ENCODE measurements around the gene ILRUN. TPM values are rescaled to one million over a fixed set of nuclear protein-coding genes. Genes with fewer than 3 reads are reported as not detected.

The ILRUN gene
- total and polyA plus RNA-seq, 9 of the 15 experiments (the other 6 are each of a cell fraction or from before 2014, with no cell fraction given), result 24.9 to 78.9 (median 53.4) TPM

DNA sequence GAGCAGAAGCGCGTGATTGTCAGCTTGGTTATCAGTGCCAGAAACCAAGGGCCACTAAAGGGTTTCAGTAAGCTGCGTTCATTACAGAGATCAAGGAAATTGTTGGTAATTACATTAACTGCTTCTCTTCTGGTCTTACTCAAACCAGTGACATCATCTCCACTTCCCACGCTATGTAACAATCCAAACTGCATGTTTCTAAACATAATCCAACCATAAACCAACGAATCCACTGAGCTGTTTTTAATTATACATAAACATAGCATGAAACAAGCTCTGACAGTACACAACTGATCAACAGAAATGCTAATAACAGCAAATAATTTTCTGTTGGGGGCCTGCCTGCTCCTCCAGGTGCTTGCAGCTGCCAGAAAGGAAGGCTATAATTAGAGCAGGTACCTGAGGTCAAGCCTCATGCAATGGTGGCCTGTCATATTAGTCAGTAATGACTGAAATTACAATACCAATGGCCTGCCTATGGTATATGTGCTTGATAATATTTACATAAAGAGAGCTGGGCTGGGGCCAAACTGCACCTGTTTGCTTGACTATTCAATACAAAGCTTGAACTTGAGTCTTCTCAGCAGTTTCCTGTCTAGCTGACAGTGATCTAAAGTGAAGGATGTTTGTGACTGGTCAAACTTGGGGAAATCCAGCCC is 40.1 kb downstream of the ILRUN start (continued):
- TF ChIP-seq, protein P1, sequence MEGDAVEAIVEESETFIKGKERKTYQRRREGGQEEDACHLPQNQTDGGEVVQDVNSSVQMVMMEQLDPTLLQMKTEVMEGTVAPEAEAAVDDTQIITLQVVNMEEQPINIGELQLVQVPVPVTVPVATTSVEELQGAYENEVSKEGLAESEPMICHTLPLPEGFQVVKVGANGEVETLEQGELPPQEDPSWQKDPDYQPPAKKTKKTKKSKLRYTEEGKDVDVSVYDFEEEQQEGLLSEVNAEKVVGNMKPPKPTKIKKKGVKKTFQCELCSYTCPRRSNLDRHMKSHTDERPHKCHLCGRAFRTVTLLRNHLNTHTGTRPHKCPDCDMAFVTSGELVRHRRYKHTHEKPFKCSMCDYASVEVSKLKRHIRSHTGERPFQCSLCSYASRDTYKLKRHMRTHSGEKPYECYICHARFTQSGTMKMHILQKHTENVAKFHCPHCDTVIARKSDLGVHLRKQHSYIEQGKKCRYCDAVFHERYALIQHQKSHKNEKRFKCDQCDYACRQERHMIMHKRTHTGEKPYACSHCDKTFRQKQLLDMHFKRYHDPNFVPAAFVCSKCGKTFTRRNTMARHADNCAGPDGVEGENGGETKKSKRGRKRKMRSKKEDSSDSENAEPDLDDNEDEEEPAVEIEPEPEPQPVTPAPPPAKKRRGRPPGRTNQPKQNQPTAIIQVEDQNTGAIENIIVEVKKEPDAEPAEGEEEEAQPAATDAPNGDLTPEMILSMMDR (IDR thresholded peaks at IDR 0.05 in 2 of 3, conservative IDR thresholded peaks at IDR 0.05 in 1 of 3; ENCODE audit: insufficient read depth in 2 of 3, low read depth in 1 of 3, low read length in 3 of 3), result no peak
- TF ChIP-seq HSF4 (CRISPR knock-in tag; IDR thresholded peaks at IDR 0.05; ENCODE audit: borderline replicate concordance) (no peak), ZNF561 (CRISPR knock-in tag; conservative IDR thresholded peaks at IDR 0.05) (no peak), FOXJ3 (CRISPR knock-in tag; IDR thresholded peaks at IDR 0.05) (no peak), CEBPG (CRISPR knock-in tag; IDR thresholded peaks at IDR 0.05) (no peak), CEBPG (tag; conservative IDR thresholded peaks at IDR 0.05 in 1 of 2, IDR thresholded peaks at IDR 0.05 in 1 of 2) (peak in 1 of 2 experiments; percentile 73; a peak in 2 of 4 replicates), GTF2E2 (tag; IDR thresholded peaks at IDR 0.05) (no peak), CBFA2T3 (IDR thresholded peaks at IDR 0.05) (peak; percentile 56), ZNF224 (CRISPR knock-in tag; IDR thresholded peaks at IDR 0.05) (no peak), LEF1 (IDR thresholded peaks at IDR 0.05) (0 out of 2 replicates have a peak, but pooled peaks have one; percentile 35), KLF13 (tag; IDR thresholded peaks at IDR 0.05; ENCODE audit: borderline replicate concordance, low read depth) (0 out of 2 replicates have a peak, but pooled peaks have one; percentile 5)
- TF ChIP-seq, protein P2, sequence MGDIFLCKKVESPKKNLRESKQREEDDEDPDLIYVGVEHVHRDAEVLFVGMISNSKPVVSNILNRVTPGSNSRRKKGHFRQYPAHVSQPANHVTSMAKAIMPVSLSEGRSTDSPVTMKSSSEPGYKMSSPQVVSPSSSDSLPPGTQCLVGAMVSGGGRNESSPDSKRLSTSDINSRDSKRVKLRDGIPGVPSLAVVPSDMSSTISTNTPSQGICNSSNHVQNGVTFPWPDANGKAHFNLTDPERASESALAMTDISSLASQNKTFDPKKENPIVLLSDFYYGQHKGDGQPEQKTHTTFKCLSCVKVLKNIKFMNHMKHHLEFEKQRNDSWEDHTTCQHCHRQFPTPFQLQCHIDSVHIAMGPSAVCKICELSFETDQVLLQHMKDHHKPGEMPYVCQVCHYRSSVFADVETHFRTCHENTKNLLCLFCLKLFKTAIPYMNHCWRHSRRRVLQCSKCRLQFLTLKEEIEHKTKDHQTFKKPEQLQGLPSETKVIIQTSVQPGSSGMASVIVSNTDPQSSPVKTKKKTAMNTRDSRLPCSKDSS (IDR thresholded peaks at IDR 0.05; ENCODE audit: low read depth, partially characterized antibody), result no peak
- TF ChIP-seq, protein P3, sequence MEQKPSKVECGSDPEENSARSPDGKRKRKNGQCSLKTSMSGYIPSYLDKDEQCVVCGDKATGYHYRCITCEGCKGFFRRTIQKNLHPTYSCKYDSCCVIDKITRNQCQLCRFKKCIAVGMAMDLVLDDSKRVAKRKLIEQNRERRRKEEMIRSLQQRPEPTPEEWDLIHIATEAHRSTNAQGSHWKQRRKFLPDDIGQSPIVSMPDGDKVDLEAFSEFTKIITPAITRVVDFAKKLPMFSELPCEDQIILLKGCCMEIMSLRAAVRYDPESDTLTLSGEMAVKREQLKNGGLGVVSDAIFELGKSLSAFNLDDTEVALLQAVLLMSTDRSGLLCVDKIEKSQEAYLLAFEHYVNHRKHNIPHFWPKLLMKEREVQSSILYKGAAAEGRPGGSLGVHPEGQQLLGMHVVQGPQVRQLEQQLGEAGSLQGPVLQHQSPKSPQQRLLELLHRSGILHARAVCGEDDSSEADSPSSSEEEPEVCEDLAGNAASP (IDR thresholded peaks at IDR 0.05), result no peak
- TF ChIP-seq, protein P4, sequence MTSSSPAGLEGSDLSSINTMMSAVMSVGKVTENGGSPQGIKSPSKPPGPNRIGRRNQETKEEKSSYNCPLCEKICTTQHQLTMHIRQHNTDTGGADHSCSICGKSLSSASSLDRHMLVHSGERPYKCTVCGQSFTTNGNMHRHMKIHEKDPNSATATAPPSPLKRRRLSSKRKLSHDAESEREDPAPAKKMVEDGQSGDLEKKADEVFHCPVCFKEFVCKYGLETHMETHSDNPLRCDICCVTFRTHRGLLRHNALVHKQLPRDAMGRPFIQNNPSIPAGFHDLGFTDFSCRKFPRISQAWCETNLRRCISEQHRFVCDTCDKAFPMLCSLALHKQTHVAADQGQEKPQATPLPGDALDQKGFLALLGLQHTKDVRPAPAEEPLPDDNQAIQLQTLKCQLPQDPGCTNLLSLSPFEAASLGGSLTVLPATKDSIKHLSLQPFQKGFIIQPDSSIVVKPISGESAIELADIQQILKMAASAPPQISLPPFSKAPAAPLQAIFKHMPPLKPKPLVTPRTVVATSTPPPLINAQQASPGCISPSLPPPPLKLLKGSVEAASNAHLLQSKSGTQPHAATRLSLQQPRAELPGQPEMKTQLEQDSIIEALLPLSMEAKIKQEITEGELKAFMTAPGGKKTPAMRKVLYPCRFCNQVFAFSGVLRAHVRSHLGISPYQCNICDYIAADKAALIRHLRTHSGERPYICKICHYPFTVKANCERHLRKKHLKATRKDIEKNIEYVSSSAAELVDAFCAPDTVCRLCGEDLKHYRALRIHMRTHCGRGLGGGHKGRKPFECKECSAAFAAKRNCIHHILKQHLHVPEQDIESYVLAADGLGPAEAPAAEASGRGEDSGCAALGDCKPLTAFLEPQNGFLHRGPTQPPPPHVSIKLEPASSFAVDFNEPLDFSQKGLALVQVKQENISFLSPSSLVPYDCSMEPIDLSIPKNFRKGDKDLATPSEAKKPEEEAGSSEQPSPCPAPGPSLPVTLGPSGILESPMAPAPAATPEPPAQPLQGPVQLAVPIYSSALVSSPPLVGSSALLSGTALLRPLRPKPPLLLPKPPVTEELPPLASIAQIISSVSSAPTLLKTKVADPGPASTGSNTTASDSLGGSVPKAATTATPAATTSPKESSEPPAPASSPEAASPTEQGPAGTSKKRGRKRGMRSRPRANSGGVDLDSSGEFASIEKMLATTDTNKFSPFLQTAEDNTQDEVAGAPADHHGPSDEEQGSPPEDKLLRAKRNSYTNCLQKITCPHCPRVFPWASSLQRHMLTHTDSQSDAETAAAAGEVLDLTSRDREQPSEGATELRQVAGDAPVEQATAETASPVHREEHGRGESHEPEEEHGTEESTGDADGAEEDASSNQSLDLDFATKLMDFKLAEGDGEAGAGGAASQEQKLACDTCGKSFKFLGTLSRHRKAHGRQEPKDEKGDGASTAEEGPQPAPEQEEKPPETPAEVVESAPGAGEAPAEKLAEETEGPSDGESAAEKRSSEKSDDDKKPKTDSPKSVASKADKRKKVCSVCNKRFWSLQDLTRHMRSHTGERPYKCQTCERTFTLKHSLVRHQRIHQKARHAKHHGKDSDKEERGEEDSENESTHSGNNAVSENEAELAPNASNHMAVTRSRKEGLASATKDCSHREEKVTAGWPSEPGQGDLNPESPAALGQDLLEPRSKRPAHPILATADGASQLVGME (CRISPR knock-in tag; IDR thresholded peaks at IDR 0.05), result no peak
- TF ChIP-seq, protein P5, sequence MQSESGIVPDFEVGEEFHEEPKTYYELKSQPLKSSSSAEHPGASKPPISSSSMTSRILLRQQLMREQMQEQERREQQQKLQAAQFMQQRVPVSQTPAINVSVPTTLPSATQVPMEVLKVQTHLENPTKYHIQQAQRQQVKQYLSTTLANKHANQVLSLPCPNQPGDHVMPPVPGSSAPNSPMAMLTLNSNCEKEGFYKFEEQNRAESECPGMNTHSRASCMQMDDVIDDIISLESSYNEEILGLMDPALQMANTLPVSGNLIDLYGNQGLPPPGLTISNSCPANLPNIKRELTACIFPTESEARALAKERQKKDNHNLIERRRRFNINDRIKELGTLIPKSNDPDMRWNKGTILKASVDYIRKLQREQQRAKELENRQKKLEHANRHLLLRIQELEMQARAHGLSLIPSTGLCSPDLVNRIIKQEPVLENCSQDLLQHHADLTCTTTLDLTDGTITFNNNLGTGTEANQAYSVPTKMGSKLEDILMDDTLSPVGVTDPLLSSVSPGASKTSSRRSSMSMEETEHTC (IDR thresholded peaks at IDR 0.05), result peak; percentile 59; the same call in 1 of the 2 replicates

All from K562 (cell line).